CD14-positive monocyte (primary cell): Measurements from ENCODE around the gene TNFSF4. TPM values are rescaled to one million over a fixed set of nuclear protein-coding genes. Genes with fewer than 3 reads are reported as not detected.

Experiments
- DNase-seq, 3 donors: peaks; one replicate each; pipeline ENCODE4 v3.0.0-alpha.2; 2011 to 2022
- H2AFZ ChIP-seq: 2 replicates; pipeline ENCODE4 v1.6.0; 2012; ENCODE audit warnings: mild to moderate bottlenecking, low read depth, low read length, inconsistent platforms; ENCODE audit not compliant: insufficient read depth, poor library complexity, severe bottlenecking
- H3K27ac ChIP-seq, 2 donors: 1 replicate in 1 of 2; 2 replicates in 1 of 2; pipeline ENCODE4 v1.5.1; 2012 to 2013; ENCODE audit warnings: low read length in 2 of 2, control low read depth in 1 of 2, inconsistent platforms in 1 of 2, low read depth in 1 of 2, mild to moderate bottlenecking in 1 of 2
- H3K27me3 ChIP-seq, 2 donors: one replicate each; pipeline versions ENCODE4 v1.6.0 to v1.6.1; 2011 to 2013; ENCODE audit warnings: low read length in 2 of 2; ENCODE audit not compliant: control insufficient read depth in 2 of 2, insufficient read depth in 2 of 2
- H3K36me3 ChIP-seq, 2 donors: replicated peaks in 1 of 2; 1 replicate in 1 of 2; 2 replicates in 1 of 2; pipeline versions ENCODE4 v1.5.1 to v1.6.1; 2012 to 2013; ENCODE audit warnings: low read length in 2 of 2, control low read depth in 1 of 2, inconsistent platforms in 1 of 2, mild to moderate bottlenecking in 1 of 2; ENCODE audit not compliant: insufficient read depth in 2 of 2, control insufficient read depth in 1 of 2
- H3K4me1 ChIP-seq, 2 donors: 1 replicate in 1 of 2; 2 replicates in 1 of 2; pipeline versions ENCODE4 v1.5.1 to v1.6.1; 2012 to 2013; ENCODE audit warnings: low read length in 2 of 2, control low read depth in 1 of 2, inconsistent platforms in 1 of 2, mild to moderate bottlenecking in 1 of 2, moderate library complexity in 1 of 2; ENCODE audit not compliant: insufficient read depth in 2 of 2, control insufficient read depth in 1 of 2
- H3K4me2 ChIP-seq: replicated peaks from 2 replicates; pipeline ENCODE3; 2012; ENCODE audit warnings: low read length, moderate library complexity, mild to moderate bottlenecking; ENCODE audit not compliant: poor library complexity, severe bottlenecking; ENCODE audit errors: extremely low read depth
- H3K4me3 ChIP-seq, 3 experiments: fragments of 200-600 bp in 1 of 3; sonication (generic) in 1 of 3; replicated peaks in 1 of 3; 1 replicate in 2 of 3; 2 replicates in 1 of 3; pipeline ENCODE4 v1.5.1; 2011 to 2013; ENCODE audit warnings: low read length in 3 of 3, mild to moderate bottlenecking in 3 of 3, control low read depth in 2 of 3, low read depth in 2 of 3, inconsistent platforms in 1 of 3, moderate library complexity in 1 of 3
- H3K79me2 ChIP-seq: 2 replicates; pipeline ENCODE4 v1.6.0; 2012; ENCODE audit warnings: mild to moderate bottlenecking, control low read depth, inconsistent platforms, low read length, moderate library complexity; ENCODE audit not compliant: insufficient read depth
- H3K9ac ChIP-seq: 2 replicates; pipeline ENCODE4 v1.6.0; 2017; ENCODE audit warnings: low read length, mild to moderate bottlenecking; ENCODE audit not compliant: insufficient read depth, poor library complexity, severe bottlenecking
- H3K9me3 ChIP-seq, 2 donors: replicated peaks in 1 of 2; 1 replicate in 1 of 2; 2 replicates in 1 of 2; pipeline versions ENCODE4 v1.5.1 to v1.6.1; 2012 to 2013; ENCODE audit warnings: low read length in 2 of 2, control low read depth in 1 of 2; ENCODE audit not compliant: control insufficient read depth in 1 of 2, insufficient read depth in 1 of 2
- H4K20me1 ChIP-seq: 2 replicates; pipeline ENCODE4 v1.6.0; 2012; ENCODE audit warnings: mild to moderate bottlenecking, low read length, control low read depth, moderate library complexity; ENCODE audit not compliant: insufficient read depth
- H3K27ac Mint-ChIP-seq, 7 donors: one replicate each; pipeline ENCODE4 v1.8.0; 2020; ENCODE audit warnings: mild to moderate bottlenecking in 7 of 7, mixed read lengths in 7 of 7, moderate library complexity in 6 of 7, inconsistent platforms in 2 of 7
- H3K27me3 Mint-ChIP-seq, 3 donors: one replicate each; pipeline ENCODE4 v1.8.0; 2021 to 2022; ENCODE audit warnings: low read depth in 3 of 3, mild to moderate bottlenecking in 3 of 3, mixed read lengths in 3 of 3, moderate library complexity in 3 of 3, inconsistent platforms in 1 of 3
- H3K36me3 Mint-ChIP-seq, 2 donors: one replicate each; pipeline ENCODE4 v1.8.0; 2020; ENCODE audit warnings: mixed read lengths in 2 of 2, inconsistent platforms in 1 of 2, mild to moderate bottlenecking in 1 of 2
- H3K4me1 Mint-ChIP-seq: one replicate; pipeline ENCODE4 v1.8.0; 2020; ENCODE audit warnings: mild to moderate bottlenecking, mixed read lengths
- H3K4me3 Mint-ChIP-seq, 2 donors: one replicate each; pipeline ENCODE4 v1.8.0; 2020; ENCODE audit warnings: mild to moderate bottlenecking in 2 of 2, mixed read lengths in 2 of 2, moderate library complexity in 1 of 2
- H3K9me3 Mint-ChIP-seq, 7 donors: one replicate each; pipeline ENCODE4 v1.8.0; 2020 to 2022; ENCODE audit warnings: mixed read lengths in 7 of 7, mild to moderate bottlenecking in 6 of 7, moderate library complexity in 6 of 7, inconsistent platforms in 2 of 7
- CTCF ChIP-seq: fragments of 200-600 bp; IDR thresholded peaks from one replicate; pipeline ENCODE4 v1.8.0; 2022; ENCODE audit warnings: antibody characterized with exemption, mild to moderate bottlenecking
- WGBS: methylation state at CpG from one replicate; pipeline ENCODE4 v1.1.5; 2013; ENCODE audit warnings: missing lambda C conversion rate; ENCODE audit not compliant: insufficient coverage; 5-methylcytosine and 5-hydroxymethylcytosine counted together
- intact Hi-C, 2 donors: fragments of 100-400 bp; cut with micrococcal nuclease; formaldehyde crosslinking; loops; one replicate each; pipeline versions ENCODE4 v1.15.0 to v1.15.1; 2023
- polyA plus RNA-seq, 3 donors: library from polyadenylated mRNA; depleted of rRNA in 1 of 3; unstranded in 2 of 3; stranded (reverse) in 1 of 3; fragments of 300-500 nt in 2 of 3; fragments of >200 nt in 1 of 3; fragmentation: Illumina TruSeq in 2 of 3; gene quantifications; 1 replicate in 2 of 3; 2 replicates in 1 of 3; pipeline ENCODE4 v1.2.3, GENCODE V29; 2012 to 2021

Gene TNFSF4
- polyA plus RNA-seq, 3 donors: 0.21 to 0.40 (median 0.38) TPM

DNA sequence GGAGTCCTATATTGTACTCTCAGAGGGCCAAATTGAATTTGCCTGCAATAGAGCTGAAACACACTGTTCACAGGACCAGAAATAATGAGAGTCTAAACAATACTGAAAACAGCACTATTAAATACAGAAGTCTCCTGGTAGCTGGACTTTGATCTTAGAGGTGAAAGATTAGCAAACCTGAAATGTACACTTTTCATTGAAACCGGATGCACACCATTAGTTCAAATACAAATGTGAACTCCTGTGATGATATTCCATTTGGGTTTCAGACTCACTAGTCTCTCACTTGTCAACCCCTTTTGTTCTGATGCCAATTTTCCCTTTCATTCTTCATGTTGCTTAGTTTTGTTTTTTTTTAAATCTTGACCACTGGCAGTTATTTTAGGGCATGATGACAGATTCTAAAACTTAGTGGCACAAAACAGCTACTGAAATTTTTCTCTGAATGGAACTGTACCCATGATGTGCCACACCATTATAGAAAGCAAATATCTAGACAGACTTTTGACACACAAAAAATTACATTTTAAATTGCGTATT lies 5.9 kb upstream of the TNFSF4 start:
- no CpG with 5 or more reads among the region's 2 CpGs for WGBS
- intact Hi-C loops: no loop called here
- H3K36me3 Mint-ChIP-seq: no peaks in the 10 kb centered on the region

DNA sequence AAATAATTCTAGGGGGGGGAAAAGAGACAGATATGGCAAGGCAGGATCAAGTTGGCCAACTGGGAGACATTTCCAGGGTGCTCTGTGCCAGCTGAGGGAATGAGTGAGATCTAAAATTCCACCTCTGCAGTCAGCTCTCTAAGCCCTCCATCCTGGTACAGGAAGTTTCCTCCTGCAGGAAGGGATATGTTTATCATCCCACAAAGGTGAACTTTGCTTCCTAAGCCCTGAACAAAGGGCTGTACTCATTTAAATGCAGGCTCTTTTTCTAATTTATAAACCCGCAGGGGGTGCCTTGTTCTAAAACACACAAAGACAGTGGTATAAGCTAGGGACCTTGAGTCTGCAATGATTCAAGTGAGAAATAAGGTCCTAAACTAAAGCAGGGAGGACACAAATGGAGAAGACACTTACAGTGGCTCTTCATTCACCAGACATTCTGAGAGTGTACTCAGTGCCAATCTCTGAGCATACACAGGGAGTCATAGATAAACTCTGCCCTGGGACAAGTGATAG lies 3.6 kb upstream of the TNFSF4 start:
- Histone ChIP-seq H3K9me3 (no peaks in the 10 kb centered on the region), H3K4me3 (no peak overlapping the region), H3K9ac (no peak overlapping the region), H3K36me3 (no peaks in the 10 kb centered on the region), H3K4me2 (no peak overlapping the region), H3K27me3 (no peaks in the 10 kb centered on the region), H3K27ac (no peak overlapping the region), H3K4me1 (peaks cover 16 to 22% of the 10 kb centered on the region in 2 donors), H2AFZ (no peak overlapping the region), H3K79me2 (no peaks in the 10 kb centered on the region), H4K20me1 (no peaks in the 10 kb centered on the region)
- intact Hi-C loops: no loop called here
- peak overlapping the region in 1 of 7 donors; percentile 23 for H3K27ac Mint-ChIP-seq
- H3K4me3 Mint-ChIP-seq: no peak overlapping the region
- H3K4me1 Mint-ChIP-seq: peaks cover 27% of the 10 kb centered on the region
- peaks cover 0 to 2% (median 0%) of the 10 kb centered on the region in 7 donors for H3K9me3 Mint-ChIP-seq
- no peaks in the 10 kb centered on the region for H3K27me3 Mint-ChIP-seq
- DNase-seq: no peak
- no CpG with 5 or more reads among the region's 1 CpG for WGBS
- H3K36me3 Mint-ChIP-seq: no peaks in the 10 kb centered on the region
- TF ChIP-seq CTCF: no peak

More for the DNA sequence above, 5.9 kb upstream of the TNFSF4 start:
- no peaks in the 10 kb centered on the region for H3K4me1 ChIP-seq
- H3K4me3 ChIP-seq: no peak overlapping the region
- no peak for DNase-seq
- no peak overlapping the region for H2AFZ ChIP-seq
- Mint-ChIP-seq H3K4me3 (peak overlapping the region in 1 of 2 donors; percentile 4), H3K9me3 (no peaks in the 10 kb centered on the region), H3K4me1 (peaks cover 6% of the 10 kb centered on the region), H3K27me3 (peaks cover 0 to 2% (median 0%) of the 10 kb centered on the region in 3 donors), H3K27ac (no peak overlapping the region)
- H4K20me1 ChIP-seq: no peaks in the 10 kb centered on the region
- H3K27me3 ChIP-seq: no peaks in the 10 kb centered on the region
- no peaks in the 10 kb centered on the region for H3K9me3 ChIP-seq
- H3K36me3 ChIP-seq: no peaks in the 10 kb centered on the region
- no peak overlapping the region for H3K4me2 ChIP-seq
- H3K79me2 ChIP-seq: no peaks in the 10 kb centered on the region
- H3K9ac ChIP-seq: no peak overlapping the region
- no peak overlapping the region for H3K27ac ChIP-seq
- no peak for TF ChIP-seq CTCF
